Measurements from ENCODE around the gene STAG1.
"Not testable (repeated sequence)": the region's sequence is repeated elsewhere in the genome, so short reads cannot be mapped to it uniquely, and the experiment has no call there.

The STAG1 gene

DNA sequence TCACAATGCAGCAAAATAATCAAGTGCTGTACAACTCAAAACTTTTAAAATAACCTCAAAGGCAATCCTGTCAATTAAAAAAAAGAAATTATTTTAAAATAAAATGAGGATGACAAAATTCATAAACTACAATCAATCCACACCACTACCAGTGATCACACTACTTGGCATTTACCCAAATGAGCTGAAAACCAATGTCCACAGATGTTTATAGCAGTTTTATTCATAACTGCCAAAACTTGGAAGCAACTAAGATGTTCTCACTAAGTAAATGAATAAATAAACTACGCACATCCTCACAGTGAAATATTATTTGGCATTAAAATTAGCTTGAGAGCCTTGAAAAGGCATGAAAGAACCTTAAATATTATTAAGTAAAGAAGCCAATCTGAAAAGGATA is 121.3 kb downstream of the STAG1 start:
- H3K27me3 ChIP-seq (ENCODE audit: insufficient read depth, low read length) = no peaks in the 10 kb centered on the region
- peaks cover 52% of the 10 kb centered on the region for H3K79me2 ChIP-seq (ENCODE audit: control insufficient read depth, insufficient read depth, low read length, unreplicated experiment)
- no peak overlapping the region for H2AFZ ChIP-seq (ENCODE audit: low read length, unreplicated experiment)
- H3K27ac ChIP-seq (ENCODE audit: low read depth, low read length) = no peak overlapping the region
- H3K36me3 ChIP-seq (ENCODE audit: insufficient read depth, low read length) = peaks cover 10% of the 10 kb centered on the region; the same call in 1 of the 2 replicates
- no peak overlapping the region for H3K4me3 ChIP-seq (ENCODE audit: low read depth, low read length)
- H3K4me1 ChIP-seq (ENCODE audit: control insufficient read depth, insufficient read depth, low read length, unreplicated experiment) = peaks cover 27% of the 10 kb centered on the region

DNA sequence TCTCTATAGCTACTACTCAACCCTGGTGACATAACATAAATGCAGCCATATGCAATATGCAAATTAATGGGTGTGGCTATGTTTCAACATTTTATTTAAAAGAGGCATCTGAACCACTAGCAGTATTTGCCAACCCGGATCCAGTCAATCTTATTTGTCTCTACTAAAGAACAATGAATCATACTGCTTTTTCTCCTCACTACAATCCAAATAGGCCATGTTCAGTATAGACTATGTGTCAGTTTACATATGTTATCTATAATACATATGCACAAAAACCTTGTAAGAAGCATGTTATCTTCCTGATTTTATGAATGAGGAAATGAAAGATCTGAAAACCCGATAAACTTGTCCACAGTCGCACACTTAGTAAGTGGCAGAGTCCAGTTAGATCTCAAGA is 125.7 kb downstream of the STAG1 start:
- H3K4me3 ChIP-seq (ENCODE audit: low read depth, low read length) = no peak overlapping the region
- no peak overlapping the region for H2AFZ ChIP-seq (ENCODE audit: low read length, unreplicated experiment)
- no peak overlapping the region for H3K27ac ChIP-seq (ENCODE audit: low read depth, low read length)
- peaks cover 10% of the 10 kb centered on the region; the same call in 1 of the 2 replicates for H3K36me3 ChIP-seq (ENCODE audit: insufficient read depth, low read length)
- H3K4me1 ChIP-seq (ENCODE audit: control insufficient read depth, insufficient read depth, low read length, unreplicated experiment) = peaks cover 15% of the 10 kb centered on the region
- peaks cover 21% of the 10 kb centered on the region for H3K79me2 ChIP-seq (ENCODE audit: control insufficient read depth, insufficient read depth, low read length, unreplicated experiment)
- no peaks in the 10 kb centered on the region for H3K27me3 ChIP-seq (ENCODE audit: insufficient read depth, low read length)

DNA sequence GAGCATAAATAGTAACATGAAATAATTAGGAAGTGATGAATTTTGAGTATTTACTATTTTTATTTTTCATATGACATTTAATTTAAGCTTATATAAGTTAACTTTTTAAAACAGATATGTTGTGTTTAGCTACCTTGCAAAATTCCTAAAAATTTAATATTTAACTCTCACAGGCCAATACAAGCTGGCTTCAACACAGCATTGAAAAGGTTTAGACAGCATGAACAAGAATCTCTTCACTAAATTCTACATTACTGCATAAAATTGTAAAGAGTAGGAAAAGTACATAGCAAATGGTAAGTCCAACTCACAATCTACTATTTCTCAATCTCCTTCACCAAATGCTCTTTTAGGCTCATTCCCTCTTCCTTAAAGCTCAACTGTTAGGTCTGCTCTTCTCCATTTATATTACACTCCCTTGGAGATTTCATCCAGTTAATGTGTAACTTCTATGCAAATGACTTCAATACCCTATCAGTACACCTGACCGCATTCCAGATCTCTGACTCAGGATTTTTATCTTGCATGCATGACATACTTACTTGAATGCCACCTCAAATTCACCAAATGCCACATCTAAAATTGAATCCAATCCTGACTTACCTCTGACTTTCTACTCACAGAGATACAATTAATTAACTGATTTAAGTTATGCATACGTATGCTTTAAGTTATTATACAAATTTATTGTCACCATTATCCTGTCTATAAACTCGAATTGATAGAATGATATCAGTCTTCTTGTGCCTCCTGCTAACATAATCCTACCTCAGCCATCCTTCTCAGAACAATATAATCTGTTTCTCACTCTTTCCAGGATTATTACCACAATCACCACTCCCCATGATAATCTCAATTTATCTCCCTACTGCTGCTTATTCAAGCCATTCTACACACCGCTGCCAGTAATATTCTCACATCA is 127.0 kb downstream of the STAG1 start:
- Histone ChIP-seq H3K27me3 (ENCODE audit: insufficient read depth, low read length) (no peaks in the 10 kb centered on the region), H2AFZ (ENCODE audit: low read length, unreplicated experiment) (no peak overlapping the region), H3K27ac (ENCODE audit: low read depth, low read length) (no peak overlapping the region), H3K36me3 (ENCODE audit: insufficient read depth, low read length) (peaks cover 10% of the 10 kb centered on the region; the same call in 1 of the 2 replicates), H3K4me3 (ENCODE audit: low read depth, low read length) (no peak overlapping the region), H3K4me1 (ENCODE audit: control insufficient read depth, insufficient read depth, low read length, unreplicated experiment) (peaks cover 12% of the 10 kb centered on the region), H3K79me2 (ENCODE audit: control insufficient read depth, insufficient read depth, low read length, unreplicated experiment) (peaks cover 12% of the 10 kb centered on the region)

DNA sequence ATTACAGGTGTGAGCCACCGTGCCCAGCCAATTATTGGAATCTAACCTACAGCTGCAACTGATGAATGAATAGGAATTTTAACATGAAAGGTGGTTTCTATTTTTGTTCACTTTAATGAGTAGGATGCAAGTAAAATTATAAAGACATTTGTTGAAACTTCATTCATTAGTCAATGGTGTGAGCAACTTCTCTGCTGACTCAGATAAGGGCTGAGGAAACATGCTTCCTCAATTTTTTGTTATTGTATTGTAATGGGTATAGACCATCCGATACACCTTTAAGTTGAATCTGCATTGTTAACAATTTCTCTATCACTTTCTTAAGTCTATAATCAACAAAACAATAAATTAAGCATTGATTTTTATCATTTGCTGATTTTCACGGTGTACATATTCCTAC is 127.8 kb downstream of the STAG1 start:
- H3K4me3 ChIP-seq (ENCODE audit: low read depth, low read length) = no peak overlapping the region
- peaks cover 12% of the 10 kb centered on the region for H3K79me2 ChIP-seq (ENCODE audit: control insufficient read depth, insufficient read depth, low read length, unreplicated experiment)
- H3K4me1 ChIP-seq (ENCODE audit: control insufficient read depth, insufficient read depth, low read length, unreplicated experiment) = peaks cover 12% of the 10 kb centered on the region
- H3K27me3 ChIP-seq (ENCODE audit: insufficient read depth, low read length) = no peaks in the 10 kb centered on the region
- peaks cover 10% of the 10 kb centered on the region; the same call in 1 of the 2 replicates for H3K36me3 ChIP-seq (ENCODE audit: insufficient read depth, low read length)
- no peak overlapping the region for H2AFZ ChIP-seq (ENCODE audit: low read length, unreplicated experiment)
- H3K27ac ChIP-seq (ENCODE audit: low read depth, low read length) = no peak overlapping the region

DNA sequence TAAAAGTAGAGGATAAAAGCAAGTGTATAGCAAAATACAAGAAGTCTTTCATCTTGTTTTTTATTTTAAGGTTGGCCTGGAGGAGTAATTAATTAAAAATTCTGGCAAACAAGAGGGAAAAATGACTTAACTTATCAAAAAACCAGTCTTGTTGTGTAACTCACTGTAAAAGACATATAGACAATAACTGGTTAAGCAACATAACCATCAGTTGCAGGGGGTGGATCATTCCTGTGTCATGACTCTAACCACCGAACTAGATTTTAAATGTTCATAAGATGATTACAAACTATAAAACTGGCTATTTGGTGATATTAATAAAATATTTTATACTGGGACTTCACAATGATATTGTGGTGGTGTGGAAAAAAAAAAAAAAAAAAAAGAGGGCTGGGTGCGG is 130.6 kb downstream of the STAG1 start:
- Histone ChIP-seq H3K36me3 (ENCODE audit: insufficient read depth, low read length) (no peaks in the 10 kb centered on the region), H3K4me1 (ENCODE audit: control insufficient read depth, insufficient read depth, low read length, unreplicated experiment) (peaks cover 12% of the 10 kb centered on the region), H2AFZ (ENCODE audit: low read length, unreplicated experiment) (no peak overlapping the region), H3K4me3 (ENCODE audit: low read depth, low read length) (no peak overlapping the region), H3K79me2 (ENCODE audit: control insufficient read depth, insufficient read depth, low read length, unreplicated experiment) (peaks cover 10% of the 10 kb centered on the region), H3K27me3 (ENCODE audit: insufficient read depth, low read length) (no peaks in the 10 kb centered on the region), H3K27ac (ENCODE audit: low read depth, low read length) (no peak overlapping the region)

DNA sequence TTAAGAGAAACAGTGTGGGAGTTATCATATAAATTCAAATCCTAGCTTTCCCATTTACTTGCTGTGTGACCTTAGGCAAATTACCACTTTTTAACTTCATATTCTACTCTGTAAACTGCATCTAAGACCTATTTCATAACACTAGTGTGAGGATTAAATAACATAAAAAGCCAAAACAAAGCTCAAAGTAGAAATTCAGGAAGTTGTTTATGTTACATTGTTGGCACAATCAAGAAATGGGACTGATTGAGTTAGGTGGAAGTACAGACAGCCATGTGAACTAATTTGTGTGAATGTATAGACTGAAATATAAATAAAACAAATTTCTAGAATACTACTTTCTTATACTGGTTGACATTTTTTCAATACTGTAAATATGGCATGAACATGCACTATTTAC is 131.7 kb downstream of the STAG1 start:
- H3K4me1 ChIP-seq (ENCODE audit: control insufficient read depth, insufficient read depth, low read length, unreplicated experiment) = peaks cover 12% of the 10 kb centered on the region
- H3K27me3 ChIP-seq (ENCODE audit: insufficient read depth, low read length) = no peaks in the 10 kb centered on the region
- no peaks in the 10 kb centered on the region for H3K36me3 ChIP-seq (ENCODE audit: insufficient read depth, low read length)
- peaks cover 10% of the 10 kb centered on the region for H3K79me2 ChIP-seq (ENCODE audit: control insufficient read depth, insufficient read depth, low read length, unreplicated experiment)
- no peak overlapping the region for H3K4me3 ChIP-seq (ENCODE audit: low read depth, low read length)
- H3K27ac ChIP-seq (ENCODE audit: low read depth, low read length) = no peak overlapping the region
- no peak overlapping the region for H2AFZ ChIP-seq (ENCODE audit: low read length, unreplicated experiment)

DNA sequence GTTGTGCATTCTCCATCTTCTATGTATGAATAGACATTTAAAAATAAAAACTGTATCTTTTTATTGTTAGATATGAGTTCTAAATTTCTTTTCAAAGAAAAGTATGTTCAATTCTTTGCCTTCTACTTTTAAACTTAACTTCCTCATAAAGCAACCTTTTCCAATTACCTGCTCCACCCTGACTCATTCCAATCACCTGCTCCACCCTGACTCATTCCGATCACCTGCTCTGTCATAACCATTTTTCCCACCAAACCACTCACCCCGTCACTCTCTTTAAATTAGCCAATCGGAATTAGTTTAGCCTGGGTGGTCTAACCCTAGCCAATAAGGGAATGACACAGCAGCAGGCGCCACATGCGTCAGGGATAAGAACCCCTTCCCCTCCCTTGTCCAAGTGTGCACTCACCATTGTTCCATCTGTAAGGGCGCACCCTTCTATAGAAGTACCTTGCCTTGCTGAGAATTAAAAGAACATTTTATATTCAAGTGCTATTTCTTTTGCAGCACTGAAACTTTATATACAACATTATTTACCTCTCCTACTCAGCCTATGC is 134.1 kb downstream of the STAG1 start:
- not testable (repeated sequence) for H3K27ac ChIP-seq (ENCODE audit: low read depth, low read length); H3K36me3 ChIP-seq (ENCODE audit: insufficient read depth, low read length); H3K27me3 ChIP-seq (ENCODE audit: insufficient read depth, low read length); H2AFZ ChIP-seq (ENCODE audit: low read length, unreplicated experiment); H3K4me1 ChIP-seq (ENCODE audit: control insufficient read depth, insufficient read depth, low read length, unreplicated experiment); H3K4me3 ChIP-seq (ENCODE audit: low read depth, low read length); H3K79me2 ChIP-seq (ENCODE audit: control insufficient read depth, insufficient read depth, low read length, unreplicated experiment)

DNA sequence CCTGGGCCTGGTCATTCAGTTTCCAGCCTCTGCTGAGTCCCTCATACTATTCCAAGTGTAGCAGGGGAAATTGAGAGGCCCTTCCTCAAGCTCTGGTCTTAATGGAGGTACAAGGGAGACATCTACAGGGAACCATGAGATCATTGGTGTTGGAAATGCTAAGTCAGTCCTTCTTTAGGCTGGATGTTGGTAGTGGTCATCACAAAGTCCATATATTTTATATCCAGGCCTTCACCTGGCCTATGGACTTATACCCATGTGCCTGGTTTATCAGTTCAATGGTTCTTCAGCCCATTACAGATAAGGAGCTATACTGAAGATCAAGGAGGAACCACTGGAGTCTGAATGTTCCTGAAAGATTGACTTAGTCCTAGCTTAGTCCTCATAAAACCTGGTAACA is 135.0 kb downstream of the STAG1 start:
- Histone ChIP-seq H3K36me3 (ENCODE audit: insufficient read depth, low read length) (no peaks in the 10 kb centered on the region), H2AFZ (ENCODE audit: low read length, unreplicated experiment) (no peak overlapping the region), H3K79me2 (ENCODE audit: control insufficient read depth, insufficient read depth, low read length, unreplicated experiment) (peaks cover 4% of the 10 kb centered on the region), H3K4me3 (ENCODE audit: low read depth, low read length) (no peak overlapping the region), H3K4me1 (ENCODE audit: control insufficient read depth, insufficient read depth, low read length, unreplicated experiment) (peaks cover 6% of the 10 kb centered on the region), H3K27ac (ENCODE audit: low read depth, low read length) (no peak overlapping the region), H3K27me3 (ENCODE audit: insufficient read depth, low read length) (no peaks in the 10 kb centered on the region)

DNA sequence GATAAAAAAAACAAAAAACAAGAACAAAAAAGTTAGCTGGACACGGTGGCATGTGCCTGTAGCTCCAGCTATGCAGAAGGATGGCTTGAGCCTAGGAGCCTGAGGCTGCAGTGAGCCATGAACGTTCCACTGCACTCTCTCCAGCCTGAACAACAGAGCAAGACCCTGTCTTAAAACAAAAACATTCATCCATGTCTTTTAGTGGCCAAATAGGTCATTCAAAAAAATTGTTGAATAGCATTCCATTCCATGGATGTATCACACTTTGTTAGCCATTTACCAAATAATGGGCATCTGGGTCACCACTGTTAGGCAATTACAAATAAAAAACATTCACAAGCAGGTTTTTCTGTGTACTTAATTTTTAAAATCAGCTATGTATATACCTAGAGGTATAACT is 139.7 kb downstream of the STAG1 start:
- Histone ChIP-seq H3K79me2 (ENCODE audit: control insufficient read depth, insufficient read depth, low read length, unreplicated experiment) (peaks cover 2% of the 10 kb centered on the region), H3K27ac (ENCODE audit: low read depth, low read length) (no peak overlapping the region), H3K4me3 (ENCODE audit: low read depth, low read length) (no peak overlapping the region), H3K36me3 (ENCODE audit: insufficient read depth, low read length) (peaks cover 3% of the 10 kb centered on the region; the same call in 1 of the 2 replicates), H3K27me3 (ENCODE audit: insufficient read depth, low read length) (no peaks in the 10 kb centered on the region), H3K4me1 (ENCODE audit: control insufficient read depth, insufficient read depth, low read length, unreplicated experiment) (no peaks in the 10 kb centered on the region), H2AFZ (ENCODE audit: low read length, unreplicated experiment) (no peak overlapping the region)

DNA sequence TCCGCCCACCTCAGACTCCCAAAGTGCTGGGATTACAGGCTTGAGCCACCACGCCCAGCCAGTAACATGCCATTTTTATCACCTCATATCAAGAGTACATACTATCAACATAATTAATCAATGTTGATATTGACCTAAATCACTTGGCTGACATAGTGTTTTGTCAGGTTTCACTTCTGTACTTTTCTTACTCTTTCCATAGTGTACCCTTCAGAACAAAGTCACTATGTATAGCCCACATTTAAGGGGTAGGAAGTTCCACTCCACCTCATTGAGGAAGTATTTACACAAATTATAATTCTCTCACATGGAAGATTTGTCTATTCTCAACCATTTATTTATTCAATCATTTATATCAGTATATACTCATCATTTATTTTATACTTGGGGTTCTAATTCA is 145.2 kb downstream of the STAG1 start:
- H3K79me2 ChIP-seq (ENCODE audit: control insufficient read depth, insufficient read depth, low read length, unreplicated experiment) = peaks cover 7% of the 10 kb centered on the region
- no peaks in the 10 kb centered on the region for H3K27me3 ChIP-seq (ENCODE audit: insufficient read depth, low read length)
- peaks cover 13% of the 10 kb centered on the region for H3K4me1 ChIP-seq (ENCODE audit: control insufficient read depth, insufficient read depth, low read length, unreplicated experiment)
- no peak overlapping the region for H3K4me3 ChIP-seq (ENCODE audit: low read depth, low read length)
- peaks cover 3% of the 10 kb centered on the region; the same call in 1 of the 2 replicates for H3K36me3 ChIP-seq (ENCODE audit: insufficient read depth, low read length)
- H3K27ac ChIP-seq (ENCODE audit: low read depth, low read length) = no peak overlapping the region
- no peak overlapping the region for H2AFZ ChIP-seq (ENCODE audit: low read length, unreplicated experiment)

DNA sequence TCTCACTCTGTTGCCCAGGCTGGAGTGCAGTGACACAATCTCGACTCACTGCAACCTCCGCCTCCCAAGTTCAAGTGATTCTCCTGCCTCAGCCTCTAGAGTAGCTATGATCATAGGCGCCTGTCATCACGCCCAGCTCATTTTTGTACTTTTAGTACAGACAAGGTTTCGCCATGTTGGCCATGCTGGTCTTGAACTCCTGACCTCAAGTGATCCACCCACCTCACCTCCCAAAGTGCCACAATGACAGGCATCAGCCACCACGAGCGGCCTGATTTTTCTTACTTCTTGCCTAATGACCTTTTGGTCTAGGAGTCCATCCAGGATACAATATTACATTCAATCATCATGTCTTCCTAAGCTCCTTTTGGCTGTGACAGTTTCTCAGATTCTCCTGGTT is 146.0 kb downstream of the STAG1 start:
- peaks cover 13% of the 10 kb centered on the region for H3K4me1 ChIP-seq (ENCODE audit: control insufficient read depth, insufficient read depth, low read length, unreplicated experiment)
- not testable (repeated sequence) for H3K27me3 ChIP-seq (ENCODE audit: insufficient read depth, low read length); H2AFZ ChIP-seq (ENCODE audit: low read length, unreplicated experiment); H3K4me3 ChIP-seq (ENCODE audit: low read depth, low read length); H3K36me3 ChIP-seq (ENCODE audit: insufficient read depth, low read length); H3K79me2 ChIP-seq (ENCODE audit: control insufficient read depth, insufficient read depth, low read length, unreplicated experiment); H3K27ac ChIP-seq (ENCODE audit: low read depth, low read length)
